SU-DHL-6 (cell line): ENCODE data around the gene INPP5A.

ENCODE experiments used
- H2AFZ ChIP-seq: fragments of 200-600 bp; sonication (generic); 2 replicates; pipeline ENCODE4 v1.6.1; 2014; ENCODE audit warnings: low read depth, mild to moderate bottlenecking, moderate library complexity, mixed read lengths, antibody characterized with exemption, low read length; ENCODE audit not compliant: severe bottlenecking
- H3F3A ChIP-seq: fragments of 200-600 bp; shearing (Covaris generic); 2 replicates; pipeline ENCODE4 v1.6.0; 2016; ENCODE audit warnings: antibody characterized with exemption, mild to moderate bottlenecking; ENCODE audit not compliant: insufficient read depth
- H3K27ac ChIP-seq: fragments of 200-600 bp; sonication (generic); 2 replicates; pipeline ENCODE4 v1.5.1; 2016; ENCODE audit warnings: low read depth, mild to moderate bottlenecking, low read length, moderate library complexity, mixed read lengths
- H3K27me3 ChIP-seq: fragments of 200-600 bp; sonication (generic), shearing (Covaris generic); 2 replicates; pipeline ENCODE4 v1.6.0; 2014; ENCODE audit warnings: mild to moderate bottlenecking, low read length
- H3K36me3 ChIP-seq: fragments of 200-600 bp; sonication (generic); 2 replicates; pipeline ENCODE4 v1.6.1; 2014; ENCODE audit warnings: mild to moderate bottlenecking, low read length, mixed read lengths
- H3K4me2 ChIP-seq: fragments of 300-600, 200-600 bp; shearing (Covaris generic), sonication (generic); 2 replicates; pipeline ENCODE4 v1.6.0; 2014; ENCODE audit warnings: low read length, low read depth, mild to moderate bottlenecking; ENCODE audit not compliant: poor library complexity, severe bottlenecking
- H3K4me3 ChIP-seq: fragments of 200-600 bp; sonication (generic); 2 replicates; pipeline ENCODE4 v1.5.1; 2014; ENCODE audit warnings: antibody characterized with exemption, low read length, mild to moderate bottlenecking, mixed read lengths; ENCODE audit not compliant: insufficient read depth, poor library complexity, severe bottlenecking
- H3K79me2 ChIP-seq: fragments of 200-600 bp; sonication (generic); 2 replicates; pipeline ENCODE4 v1.6.1; 2014; ENCODE audit warnings: mild to moderate bottlenecking, low read length, moderate library complexity; ENCODE audit not compliant: insufficient read depth
- H3K9ac ChIP-seq: fragments of 200-600 bp; sonication (generic); 2 replicates; pipeline ENCODE4 v1.7.0; 2014; ENCODE audit warnings: mild to moderate bottlenecking, low read length
- H3K9me2 ChIP-seq: fragments of 200-600 bp; sonication (generic); replicated peaks from 2 replicates; pipeline ENCODE4 v1.6.1; 2014; ENCODE audit warnings: low read length; ENCODE audit not compliant: insufficient read depth
- H3K9me3 ChIP-seq: fragments of 200-600 bp; sonication (generic); 2 replicates; pipeline ENCODE4 v1.6.1; 2014; ENCODE audit warnings: low read length, mixed read lengths; ENCODE audit not compliant: insufficient read depth
- H4K20me1 ChIP-seq: fragments of 200-600 bp; sonication (generic); 2 replicates; pipeline ENCODE4 v1.6.1; 2014; ENCODE audit warnings: low read depth, mild to moderate bottlenecking, antibody characterized with exemption, low read length, moderate library complexity, mixed read lengths
- CTCF ChIP-seq: fragments of 200-600 bp; sonication (generic); IDR thresholded peaks from one replicate; pipeline ENCODE4 v1.5.1; 2017; ENCODE audit warnings: antibody characterized with exemption, mild to moderate bottlenecking, low read length, moderate library complexity; ENCODE audit not compliant: insufficient read depth, poor library complexity, severe bottlenecking
- EZH2phosphoT487 ChIP-seq: fragments of 200-600 bp; sonication (generic), shearing (Covaris generic); conservative IDR thresholded peaks from 2 replicates; pipeline ENCODE4 v1.6.1; 2018; ENCODE audit warnings: mild to moderate bottlenecking, antibody characterized with exemption, low read length, moderate library complexity, mixed read lengths

INPP5A gene

GRCh38 chr10:132784866-132785722 lies 247.5 kb downstream of the INPP5A start:
- Histone ChIP-seq H3K27ac (no peak overlapping the region), H3K27me3 (no peaks in the 10 kb centered on the region), H3F3A (no peaks in the 10 kb centered on the region), H4K20me1 (no peaks in the 10 kb centered on the region), H2AFZ (no peak overlapping the region), H3K4me3 (no peak overlapping the region), H3K4me2 (no peak overlapping the region), H3K36me3 (no peaks in the 10 kb centered on the region), H3K9ac (no peak overlapping the region), H3K79me2 (no peaks in the 10 kb centered on the region), H3K9me2 (no peaks in the 10 kb centered on the region), H3K9me3 (no peaks in the 10 kb centered on the region)
- TF ChIP-seq EZH2phosphoT487 (no peak), CTCF (no peak)

- Histone ChIP-seq H3K9me3 (no peaks in the 10 kb centered on the region), H3F3A (no peaks in the 10 kb centered on the region), H3K9me2 (no peaks in the 10 kb centered on the region), H4K20me1 (no peaks in the 10 kb centered on the region), H3K27ac (no peak within 1 kb of the TSS), H2AFZ (no peak within 1 kb of the TSS), H3K4me3 (no peak within 1 kb of the TSS), H3K79me2 (no peaks in the 10 kb centered on the region), H3K27me3 (no peaks in the 10 kb centered on the region), H3K4me2 (no peak within 1 kb of the TSS), H3K36me3 (no peaks in the 10 kb centered on the region), H3K9ac (no peak within 1 kb of the TSS)
- TF ChIP-seq EZH2phosphoT487 (no peak), CTCF (no peak)
Measured at GRCh38 chr10:132785723-132786475, 248.3 kb downstream of the INPP5A start, which contains the start of gene NKX6-2. NKX6-2 (minus strand) TSS chr10:132786147; CDS start chr10:132785948, 199 bp downstream.

- Histone ChIP-seq H3K4me3 (no peak overlapping the region), H3K27me3 (no peaks in the 10 kb centered on the region), H3K9me2 (no peaks in the 10 kb centered on the region)
Measured at GRCh38 chr10:132786476-132786883, 248.9 kb downstream of the INPP5A start.

More at GRCh38 chr10:132786476-132786883, 248.9 kb downstream of the INPP5A start:
- no peak overlapping the region for H3K9ac ChIP-seq
- H3K4me2 ChIP-seq = no peak overlapping the region
- no peaks in the 10 kb centered on the region for H4K20me1 ChIP-seq
- no peaks in the 10 kb centered on the region for H3K9me3 ChIP-seq
- H3F3A ChIP-seq = no peaks in the 10 kb centered on the region
- H3K36me3 ChIP-seq = no peaks in the 10 kb centered on the region
- no peak overlapping the region for H3K27ac ChIP-seq
- TF ChIP-seq EZH2phosphoT487 (no peak), CTCF (no peak)
- no peaks in the 10 kb centered on the region for H3K79me2 ChIP-seq
- no peak overlapping the region for H2AFZ ChIP-seq
